Smooth muscle cell (in vitro differentiated cells): ENCODE results near the gene PSME1. TPM values are rescaled to one million over a fixed set of nuclear protein-coding genes. Genes with fewer than 3 reads are reported as not detected.

Experiments
- DNase-seq: peaks from one replicate; lab custom pipeline; 2025; ENCODE audit not compliant: unreplicated experiment; lab: John Stamatoyannopoulos, UW
- H2AFZ ChIP-seq: fragments of 200-600 bp; sonication (generic); 2 replicates; pipeline ENCODE4 v1.6.0; 2016; ENCODE audit warnings: antibody characterized with exemption, low read depth, mild to moderate bottlenecking
- H3F3A ChIP-seq: fragments of 200-600 bp; sonication (generic); 2 replicates; pipeline ENCODE4 v1.6.0; 2017; ENCODE audit warnings: antibody characterized with exemption, low read depth
- H3K27ac ChIP-seq: fragments of 200-600 bp; sonication (generic); 2 replicates; pipeline ENCODE4 v1.5.1; 2016; ENCODE audit warnings: low read depth, mild to moderate bottlenecking
- H3K27me3 ChIP-seq: fragments of 200-600 bp; sonication (generic); 2 replicates; pipeline ENCODE4 v1.6.1; 2016; ENCODE audit warnings: low read depth, mild to moderate bottlenecking
- H3K36me3 ChIP-seq: fragments of 200-600 bp; sonication (generic); 2 replicates; pipeline ENCODE4 v1.5.1; 2016; ENCODE audit warnings: low read depth
- H3K4me1 ChIP-seq: fragments of 200-600 bp; sonication (generic); 2 replicates; pipeline ENCODE4 v1.5.1; 2016; ENCODE audit warnings: low read depth
- H3K4me2 ChIP-seq: fragments of 200-600 bp; sonication (generic); 2 replicates; pipeline ENCODE4 v1.6.0; 2016; ENCODE audit warnings: mild to moderate bottlenecking
- H3K4me3 ChIP-seq: fragments of 200-600 bp; sonication (generic); 2 replicates; pipeline ENCODE4 v1.5.1; 2016; ENCODE audit warnings: mild to moderate bottlenecking
- H3K79me2 ChIP-seq: fragments of 200-600 bp; sonication (generic); 2 replicates; pipeline ENCODE4 v1.6.0; 2016; ENCODE audit warnings: low read depth, mild to moderate bottlenecking
- H3K9ac ChIP-seq: fragments of 200-600 bp; sonication (generic); 2 replicates; pipeline ENCODE4 v1.6.0; 2016; ENCODE audit warnings: low read depth
- H3K9me3 ChIP-seq: fragments of 200-600 bp; sonication (generic); replicated peaks from 2 replicates; pipeline ENCODE4 v1.5.1; 2016; ENCODE audit warnings: low read depth
- H4K20me1 ChIP-seq: fragments of 200-600 bp; sonication (generic); 2 replicates; pipeline ENCODE4 v1.6.0; 2016; ENCODE audit warnings: low read depth
- CTCF ChIP-seq: fragments of 200-600 bp; sonication (generic); IDR thresholded peaks from 2 replicates; pipeline ENCODE4 v1.5.1; 2017; ENCODE audit warnings: borderline replicate concordance, mild to moderate bottlenecking, antibody characterized with exemption; ENCODE audit not compliant: insufficient read depth, poor library complexity, severe bottlenecking
- WGBS: methylation state at CpG from one replicate; pipeline ENCODE4 v1.1.7; 2016; ENCODE audit warnings: low lambda C conversion rate; 5-methylcytosine and 5-hydroxymethylcytosine counted together
- polyA plus RNA-seq: library from polyadenylated mRNA; unstranded; fragments of >200 nt; fragmentation: Nextera tagmentation; extraction: Ambion mirVana; gene quantifications from 2 replicates; pipeline ENCODE4 v1.2.1, GENCODE V29; 2016
- total RNA-seq: library from RNA; depleted of rRNA; stranded (reverse); fragments of >200 nt; gene quantifications from 2 replicates; pipeline ENCODE4 v1.2.3, GENCODE V29; 2014

The PSME1 gene
- total and polyA plus RNA-seq, 2 experiments from 2014 or later, result 41.4 to 94.1 TPM

DNA sequence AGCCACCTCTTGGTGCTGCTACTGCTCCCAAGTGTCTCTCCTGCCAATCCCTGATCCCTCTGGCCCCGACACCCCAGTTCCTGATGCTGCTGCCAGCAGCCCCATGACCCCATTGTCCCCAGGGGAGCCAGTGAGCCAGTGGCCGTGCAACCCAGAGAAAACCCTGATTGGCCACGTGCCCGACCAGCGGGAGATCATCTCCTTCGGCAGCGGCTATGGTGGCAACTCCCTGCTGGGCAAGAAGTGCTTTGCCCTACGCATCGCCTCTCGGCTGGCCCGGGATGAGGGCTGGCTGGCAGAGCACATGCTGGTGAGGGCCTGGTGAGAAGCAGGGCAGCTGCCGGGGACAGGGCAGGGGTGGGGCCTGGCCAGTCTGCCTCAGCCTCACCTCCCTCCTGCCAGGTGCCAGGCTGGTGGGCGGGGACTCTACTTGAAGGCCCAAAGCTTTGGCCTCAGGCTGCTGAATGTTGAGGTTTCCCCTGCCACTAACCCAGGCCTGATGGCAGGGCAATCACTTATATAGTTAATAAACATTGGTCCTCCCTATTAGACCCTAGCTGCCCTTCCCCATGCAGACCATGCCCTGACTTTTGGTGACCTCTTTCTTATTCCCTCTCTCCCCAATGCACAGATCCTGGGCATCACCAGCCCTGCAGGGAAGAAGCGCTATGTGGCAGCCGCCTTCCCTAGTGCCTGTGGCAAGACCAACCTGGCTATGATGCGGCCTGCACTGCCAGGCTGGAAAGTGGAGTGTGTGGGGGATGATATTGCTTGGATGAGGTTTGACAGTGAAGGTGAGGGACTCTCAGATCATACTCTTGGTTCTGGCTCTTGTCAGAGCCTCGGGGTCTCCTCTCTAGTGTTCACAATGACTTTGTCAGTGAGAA, 36.8 kb upstream of the PSME1 start:
- Histone ChIP-seq H3K4me1 (peaks cover 9% of the 10 kb centered on the region), H3K9ac (no peak overlapping the region), H4K20me1 (no peaks in the 10 kb centered on the region), H3K79me2 (peaks cover 15% of the 10 kb centered on the region), H3K4me2 (no peak overlapping the region), H3K9me3 (no peaks in the 10 kb centered on the region), H3F3A (no peaks in the 10 kb centered on the region), H3K27ac (no peak overlapping the region), H3K36me3 (no peaks in the 10 kb centered on the region), H3K27me3 (no peaks in the 10 kb centered on the region), H2AFZ (no peak overlapping the region), H3K4me3 (no peak overlapping the region)
- 97% methylated on average over 16 of the region's 17 CpGs for WGBS
- no peak for TF ChIP-seq CTCF
- DNase-seq, result no peak

GRCh38 chr14:24100197-24100981, 35.6 kb upstream of the PSME1 start:
- no peaks in the 10 kb centered on the region for H3K9me3 ChIP-seq
- no peak overlapping the region for H3K27ac ChIP-seq
- peaks cover 4% of the 10 kb centered on the region for H3K4me1 ChIP-seq
- H3K4me2 ChIP-seq, result no peak overlapping the region
- peaks cover 14% of the 10 kb centered on the region for H3K79me2 ChIP-seq
- H3F3A ChIP-seq, result no peaks in the 10 kb centered on the region
- no peak for TF ChIP-seq CTCF
- H3K36me3 ChIP-seq, result no peaks in the 10 kb centered on the region
- no peaks in the 10 kb centered on the region for H4K20me1 ChIP-seq
- no peaks in the 10 kb centered on the region for H3K27me3 ChIP-seq
- WGBS, result 95% methylated on average over 4 of the region's 4 CpGs
- no peak overlapping the region for H3K9ac ChIP-seq
- H2AFZ ChIP-seq, result no peak overlapping the region
- no peak for DNase-seq
- no peak overlapping the region for H3K4me3 ChIP-seq

DNA sequence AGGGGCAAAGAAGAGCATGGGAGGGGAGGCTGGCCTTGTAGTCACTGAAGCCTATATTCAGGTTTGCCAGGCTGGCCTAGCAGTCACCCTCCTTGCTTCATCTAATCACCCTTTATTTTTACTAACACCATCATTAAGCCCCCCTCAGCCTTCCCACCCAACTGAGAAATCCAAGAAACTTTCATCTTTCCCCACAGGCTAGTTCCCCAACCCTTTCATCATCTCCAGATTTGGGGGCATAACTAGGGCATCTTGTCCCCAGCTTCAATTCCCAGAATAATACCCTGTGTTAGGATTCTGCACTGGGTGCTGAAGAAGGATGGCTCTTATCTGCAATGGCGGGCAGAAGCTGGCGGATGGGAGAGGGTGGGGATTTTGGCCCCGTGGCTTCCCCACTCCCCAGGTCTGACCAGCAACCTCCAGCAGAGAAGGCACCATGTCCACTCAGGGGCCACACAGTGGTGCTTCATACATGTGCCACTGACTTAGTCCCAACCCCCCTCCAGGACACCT, 35.0 kb upstream of the PSME1 start:
- no peaks in the 10 kb centered on the region for H3F3A ChIP-seq
- H3K27ac ChIP-seq, result no peak overlapping the region
- H3K9ac ChIP-seq, result no peak overlapping the region

More for the DNA sequence above, 35.0 kb upstream of the PSME1 start:
- Histone ChIP-seq H3K27me3 (no peaks in the 10 kb centered on the region), H3K9me3 (no peaks in the 10 kb centered on the region), H3K4me1 (no peaks in the 10 kb centered on the region), H3K4me3 (no peak overlapping the region), H3K79me2 (peaks cover 9% of the 10 kb centered on the region), H3K4me2 (no peak overlapping the region), H4K20me1 (no peaks in the 10 kb centered on the region), H3K36me3 (no peaks in the 10 kb centered on the region), H2AFZ (no peak overlapping the region)
- no peak for DNase-seq
- WGBS, result 95% methylated on average over 3 of the region's 3 CpGs
- TF ChIP-seq CTCF, result no peak
